Measurements from ENCODE around the gene CSNK1G3.

Gene CSNK1G3

GRCh38 chr5:123500471-123500870, 11.5 kb upstream of the CSNK1G3 start:
- no peak for TF ChIP-seq CTCF (IDR thresholded peaks at IDR 0.05; ENCODE audit: low read length, missing control alignments)
- DNase-seq (ENCODE audit: low read depth): no peak
- H3K4me3 ChIP-seq (replicated peaks; ENCODE audit: low read depth, low read length): no peak overlapping the region

GRCh38 chr5:123502120-123502519, 9.9 kb upstream of the CSNK1G3 start:
- DNase-seq (ENCODE audit: low read depth): no peak
- no peak for TF ChIP-seq CTCF (IDR thresholded peaks at IDR 0.05; ENCODE audit: low read length, missing control alignments)

GRCh38 chr5:123503299-123503698, 8.7 kb upstream of the CSNK1G3 start:
- H3K4me3 ChIP-seq (replicated peaks; ENCODE audit: low read depth, low read length): no peak overlapping the region
- no peak for DNase-seq (ENCODE audit: low read depth)
- TF ChIP-seq CTCF (IDR thresholded peaks at IDR 0.05; ENCODE audit: low read length, missing control alignments): no peak

More at GRCh38 chr5:123502120-123502519, 9.9 kb upstream of the CSNK1G3 start:
- H3K4me3 ChIP-seq (replicated peaks; ENCODE audit: low read depth, low read length): no peak overlapping the region

DNA sequence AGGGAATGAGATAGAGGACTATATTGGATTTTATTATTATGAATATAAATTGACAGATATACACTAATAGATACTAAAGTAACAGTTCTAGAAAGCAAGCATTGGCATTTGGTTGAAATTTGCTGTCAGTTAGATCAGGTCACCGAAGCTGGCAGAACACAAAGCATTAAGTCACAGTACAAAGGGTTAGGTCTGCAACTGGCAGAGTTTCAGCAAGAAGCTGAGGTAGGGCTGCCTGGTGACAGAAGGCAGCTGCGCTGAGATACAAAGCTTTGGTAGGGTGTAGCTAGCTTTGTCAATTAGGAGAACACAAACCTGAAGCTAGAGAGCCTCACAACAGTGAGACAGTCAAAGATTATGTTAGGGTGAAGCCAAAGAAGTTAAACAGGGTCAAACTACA, 6.3 kb upstream of the CSNK1G3 start:
- TF ChIP-seq CTCF (IDR thresholded peaks at IDR 0.05; ENCODE audit: low read length, missing control alignments): no peak
- DNase-seq (ENCODE audit: low read depth): no peak
- no peak overlapping the region for H3K4me3 ChIP-seq (replicated peaks; ENCODE audit: low read depth, low read length)

- no peak overlapping the region for H3K4me3 ChIP-seq (replicated peaks; ENCODE audit: low read depth, low read length)
- TF ChIP-seq CTCF (IDR thresholded peaks at IDR 0.05; ENCODE audit: low read length, missing control alignments): no peak
- DNase-seq (ENCODE audit: low read depth): no peak
Observed at GRCh38 chr5:123508441-123508840, 3.5 kb upstream of the CSNK1G3 start.

DNA sequence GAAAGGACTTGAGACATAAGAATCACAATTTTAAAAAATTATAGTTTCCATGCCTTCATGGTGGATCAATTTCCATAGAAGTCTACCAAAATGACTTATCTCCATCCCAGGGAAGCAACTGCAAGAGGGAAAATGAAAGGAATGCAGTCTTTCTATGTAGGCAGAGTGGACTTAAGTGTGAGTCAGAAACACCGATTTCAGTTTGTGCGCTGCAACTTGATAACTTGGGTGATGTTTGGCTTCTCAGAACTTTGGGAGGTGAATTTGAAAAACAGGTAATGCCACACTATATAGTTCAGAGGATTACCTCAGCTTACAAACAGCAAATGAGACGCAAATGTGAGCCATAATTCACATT, 708 bp upstream of the CSNK1G3 start:
- peak overlapping the region; percentile 78 for H3K4me3 ChIP-seq (replicated peaks; ENCODE audit: low read depth, low read length)
- no peak for TF ChIP-seq CTCF (IDR thresholded peaks at IDR 0.05; ENCODE audit: low read length, missing control alignments)
- peak; percentile 54 for DNase-seq (ENCODE audit: low read depth)

DNA sequence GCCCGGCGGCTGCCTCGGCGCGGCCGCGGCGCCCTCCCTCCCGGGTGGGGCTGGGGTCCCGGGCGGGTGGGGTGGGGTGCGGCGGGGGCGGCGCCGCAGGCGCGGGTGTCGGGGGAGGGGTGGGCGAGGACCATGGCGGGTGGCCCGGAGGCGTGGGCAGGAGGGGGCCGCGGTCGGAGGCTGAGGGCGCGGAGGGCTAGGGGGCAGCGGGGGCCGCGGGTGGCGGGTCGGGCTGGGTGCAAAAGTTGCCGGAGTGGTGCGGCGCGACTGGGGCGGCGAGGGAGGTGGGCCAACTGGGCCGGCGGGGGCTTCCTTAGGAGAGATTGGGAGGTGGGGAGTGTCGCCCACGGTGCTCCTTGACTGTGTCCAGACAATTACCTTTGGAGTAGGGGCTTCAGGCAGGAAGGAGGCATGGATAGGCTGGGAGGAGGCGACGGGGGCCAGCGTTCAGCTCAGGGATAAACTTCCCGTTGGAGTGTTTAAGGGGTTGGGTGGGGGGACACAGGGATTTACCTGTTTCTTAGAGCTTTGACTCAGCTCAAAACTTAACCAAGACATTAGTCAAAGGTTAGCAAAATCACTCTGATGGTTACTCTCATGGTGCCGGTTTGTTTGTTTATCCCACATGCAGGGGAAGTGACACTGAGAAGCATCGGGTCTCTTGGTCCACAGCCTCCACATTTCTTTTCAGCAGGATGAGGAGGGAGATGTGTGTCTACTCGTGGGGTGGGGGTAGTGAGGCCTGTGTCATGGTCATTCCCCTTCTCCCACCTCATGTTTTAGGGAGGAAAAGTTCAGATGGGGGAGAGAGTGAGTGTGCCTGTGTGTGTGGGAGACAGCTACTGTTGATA, 859 bp downstream of the CSNK1G3 start:
- TF ChIP-seq CTCF (IDR thresholded peaks at IDR 0.05; ENCODE audit: low read length, missing control alignments): no peak
- H3K4me3 ChIP-seq (replicated peaks; ENCODE audit: low read depth, low read length): peak overlapping the region; percentile 78
- DNase-seq (ENCODE audit: low read depth): peak; percentile 44

Data from fibroblast of pulmonary artery (primary cell).